Umbilical cord (tissue), 2 donors: Measurements from ENCODE around the gene NXPH4. TPM values are rescaled to one million over a fixed set of nuclear protein-coding genes. Genes with fewer than 3 reads are reported as not detected.

Experiments
- DNase-seq: peaks from one replicate; pipeline ENCODE4 v3.0.0-alpha.2; 2015; ENCODE audit warnings: low spot score
- total RNA-seq: library from RNA; depleted of rRNA; stranded (reverse); fragments of >200 nt; gene quantifications from one replicate; pipeline ENCODE4 v1.2.3, GENCODE V29; 2014; ENCODE audit warnings: low replicate concordance; ENCODE audit not compliant: insufficient read depth

Gene NXPH4
- total RNA-seq, 1 donor from 2014 or later: not detected

GRCh38 chr12:57242691-57243454 lies 26.3 kb downstream of the NXPH4 start:
- no peak for DNase-seq

GRCh38 chr12:57243521-57244311 lies 27.1 kb downstream of the NXPH4 start:
- peak; percentile 74 for DNase-seq

GRCh38 chr12:57244312-57244696 lies 27.7 kb downstream of the NXPH4 start:
- no peak for DNase-seq

GRCh38 chr12:57247041-57247440 lies 30.4 kb downstream of the NXPH4 start:
- DNase-seq: no peak

- no peak for DNase-seq
These were observed 32.5 kb downstream of the NXPH4 start for GRCh38 chr12:57248934-57249742.

- DNase-seq: no peak
These were observed 33.9 kb downstream of the NXPH4 start for GRCh38 chr12:57250541-57250940.

GRCh38 chr12:57250956-57251355 lies 34.4 kb downstream of the NXPH4 start, which contains the start of gene STAC3:
Gene STAC3 (minus strand): TSS chr12:57251187. CDS start chr12:57249636, 1,551 bp downstream.
- DNase-seq: no peak

- DNase-seq: no peak
These were observed 38.1 kb downstream of the NXPH4 start for GRCh38 chr12:57254506-57255280.

- DNase-seq: no peak
These were observed 39.3 kb downstream of the NXPH4 start for GRCh38 chr12:57255916-57256315.

GRCh38 chr12:57258977-57259970 lies 42.7 kb downstream of the NXPH4 start:
- DNase-seq: peak; percentile 77

GRCh38 chr12:57260366-57260765 lies 43.8 kb downstream of the NXPH4 start:
- no peak for DNase-seq

- DNase-seq: no peak
These were observed 44.9 kb downstream of the NXPH4 start for GRCh38 chr12:57261428-57261865.

- no peak for DNase-seq
These were observed 45.7 kb downstream of the NXPH4 start for GRCh38 chr12:57262126-57262822.

GRCh38 chr12:57263096-57263495 lies 46.5 kb downstream of the NXPH4 start:
- DNase-seq: no peak

GRCh38 chr12:57266681-57267080 lies 50.1 kb downstream of the NXPH4 start:
- DNase-seq: no peak

- DNase-seq: no peak
These were observed 51.7 kb downstream of the NXPH4 start for GRCh38 chr12:57268264-57268663.

GRCh38 chr12:57270966-57271470 lies 54.4 kb downstream of the NXPH4 start:
- no peak for DNase-seq

- no peak for DNase-seq
These were observed 56.0 kb downstream of the NXPH4 start for GRCh38 chr12:57272337-57273151.
